ENCODE measurements around the gene FAM217B.

Gene FAM217B

DNA sequence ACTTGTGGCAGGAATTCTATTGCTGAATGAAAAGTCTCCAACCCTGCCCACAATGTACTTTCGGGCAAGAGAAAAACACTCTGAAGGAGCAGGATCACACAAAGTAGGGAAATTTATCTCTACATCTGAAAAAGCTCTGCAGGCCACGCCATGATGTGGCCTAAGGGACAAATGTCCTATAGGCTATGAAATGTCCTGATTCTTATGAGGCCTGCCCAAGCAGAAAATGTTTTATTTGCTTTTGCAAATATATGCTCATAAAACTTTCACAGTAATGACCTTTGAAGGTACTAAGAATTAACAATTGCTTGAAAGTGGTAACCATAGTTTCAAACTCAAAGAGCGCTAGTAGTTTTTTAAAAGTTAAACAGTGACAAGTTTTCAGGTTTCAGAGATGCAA, 37.7 kb upstream of the FAM217B start:
- no peaks in the 10 kb centered on the region for H3K9me3 ChIP-seq (replicated peaks; ENCODE audit: insufficient read depth, low read length)
- no peaks in the 10 kb centered on the region for H3K27me3 ChIP-seq (replicated peaks; ENCODE audit: insufficient read depth, low read length)
- H3K79me2 ChIP-seq (ENCODE audit: low read length): no peaks in the 10 kb centered on the region
- no peaks in the 10 kb centered on the region for H3F3A ChIP-seq (ENCODE audit: insufficient read depth, low read length)
- H3K9me2 ChIP-seq (replicated peaks; ENCODE audit: insufficient read depth, low read length): no peaks in the 10 kb centered on the region
- no peaks in the 10 kb centered on the region for H4K20me1 ChIP-seq (ENCODE audit: insufficient read depth, low read length)
- no peak overlapping the region for H2AFZ ChIP-seq (ENCODE audit: low read length)
- no peak for TF ChIP-seq EZH2phosphoT487 (IDR thresholded peaks at IDR 0.05; ENCODE audit: low read length)
- no peak for TF ChIP-seq EZH2 (optimal IDR thresholded peaks at IDR 0.05; ENCODE audit: low read depth, low read length)
- no peak overlapping the region for H3K4me2 ChIP-seq (ENCODE audit: low read depth, low read length)
- no peak overlapping the region for H3K9ac ChIP-seq (ENCODE audit: low read length)
- H3K4me3 ChIP-seq (ENCODE audit: low read length): no peak overlapping the region
- no peaks in the 10 kb centered on the region for H3K36me3 ChIP-seq (replicated peaks; ENCODE audit: insufficient read depth, low read length)
- H3K27ac ChIP-seq (ENCODE audit: low read length): no peak overlapping the region
- no peaks in the 10 kb centered on the region for H3K4me1 ChIP-seq (ENCODE audit: low read length)
- DNase-seq: no peak

DNA sequence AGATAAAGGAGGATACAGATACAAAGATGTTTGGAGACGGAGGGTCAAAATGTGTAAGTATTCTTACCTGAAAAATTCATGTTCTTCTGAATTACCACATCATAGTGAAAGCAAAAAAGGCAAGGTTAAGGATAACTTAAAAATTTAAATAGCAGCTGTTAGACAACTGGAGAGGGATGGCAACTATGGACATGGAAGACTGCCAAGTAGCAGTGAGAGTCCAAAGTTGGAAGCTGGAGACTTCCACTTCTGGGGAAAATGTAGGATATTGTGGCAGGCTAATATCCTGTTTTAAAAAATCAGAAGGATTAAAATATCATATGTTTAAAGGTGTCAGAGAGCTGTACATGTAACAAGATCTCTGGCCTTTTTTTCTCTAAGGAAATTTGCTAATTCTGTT, 36.6 kb upstream of the FAM217B start:
- Histone ChIP-seq H3F3A (ENCODE audit: insufficient read depth, low read length) (no peaks in the 10 kb centered on the region), H3K79me2 (ENCODE audit: low read length) (no peaks in the 10 kb centered on the region), H3K4me1 (ENCODE audit: low read length) (no peaks in the 10 kb centered on the region), H3K4me3 (ENCODE audit: low read length) (no peak overlapping the region), H3K27me3 (replicated peaks; ENCODE audit: insufficient read depth, low read length) (no peaks in the 10 kb centered on the region), H3K9ac (ENCODE audit: low read length) (no peak overlapping the region), H2AFZ (ENCODE audit: low read length) (no peak overlapping the region), H3K27ac (ENCODE audit: low read length) (no peak overlapping the region), H4K20me1 (ENCODE audit: insufficient read depth, low read length) (no peaks in the 10 kb centered on the region), H3K36me3 (replicated peaks; ENCODE audit: insufficient read depth, low read length) (no peaks in the 10 kb centered on the region), H3K9me3 (replicated peaks; ENCODE audit: insufficient read depth, low read length) (no peaks in the 10 kb centered on the region), H3K4me2 (ENCODE audit: low read depth, low read length) (no peak overlapping the region), H3K9me2 (replicated peaks; ENCODE audit: insufficient read depth, low read length) (no peaks in the 10 kb centered on the region)
- no peak for TF ChIP-seq EZH2phosphoT487 (IDR thresholded peaks at IDR 0.05; ENCODE audit: low read length)
- TF ChIP-seq EZH2 (optimal IDR thresholded peaks at IDR 0.05; ENCODE audit: low read depth, low read length): no peak
- TF ChIP-seq, protein P1, sequence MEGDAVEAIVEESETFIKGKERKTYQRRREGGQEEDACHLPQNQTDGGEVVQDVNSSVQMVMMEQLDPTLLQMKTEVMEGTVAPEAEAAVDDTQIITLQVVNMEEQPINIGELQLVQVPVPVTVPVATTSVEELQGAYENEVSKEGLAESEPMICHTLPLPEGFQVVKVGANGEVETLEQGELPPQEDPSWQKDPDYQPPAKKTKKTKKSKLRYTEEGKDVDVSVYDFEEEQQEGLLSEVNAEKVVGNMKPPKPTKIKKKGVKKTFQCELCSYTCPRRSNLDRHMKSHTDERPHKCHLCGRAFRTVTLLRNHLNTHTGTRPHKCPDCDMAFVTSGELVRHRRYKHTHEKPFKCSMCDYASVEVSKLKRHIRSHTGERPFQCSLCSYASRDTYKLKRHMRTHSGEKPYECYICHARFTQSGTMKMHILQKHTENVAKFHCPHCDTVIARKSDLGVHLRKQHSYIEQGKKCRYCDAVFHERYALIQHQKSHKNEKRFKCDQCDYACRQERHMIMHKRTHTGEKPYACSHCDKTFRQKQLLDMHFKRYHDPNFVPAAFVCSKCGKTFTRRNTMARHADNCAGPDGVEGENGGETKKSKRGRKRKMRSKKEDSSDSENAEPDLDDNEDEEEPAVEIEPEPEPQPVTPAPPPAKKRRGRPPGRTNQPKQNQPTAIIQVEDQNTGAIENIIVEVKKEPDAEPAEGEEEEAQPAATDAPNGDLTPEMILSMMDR (IDR thresholded peaks at IDR 0.05; ENCODE audit: low read length): no peak
- no peak for DNase-seq

DNA sequence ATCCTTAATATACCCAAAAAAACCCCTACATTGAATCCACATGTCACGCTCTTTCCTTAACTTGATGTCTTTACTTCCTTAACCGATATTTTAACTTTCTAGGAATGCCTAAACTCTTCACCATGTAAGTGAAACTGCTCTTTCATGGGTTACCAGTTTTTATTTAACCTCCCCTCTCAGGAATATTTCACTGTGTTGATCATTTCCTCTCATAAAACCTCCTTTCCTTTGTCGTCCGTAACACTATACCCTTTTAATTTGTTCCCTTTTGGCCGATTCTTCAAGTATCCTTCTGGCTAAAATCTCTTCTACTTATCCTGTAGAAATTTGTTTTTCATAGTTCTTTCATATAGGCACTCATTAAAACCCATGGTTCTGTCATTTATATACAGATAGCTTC, 31.3 kb upstream of the FAM217B start:
- H3F3A ChIP-seq (ENCODE audit: insufficient read depth, low read length): no peaks in the 10 kb centered on the region
- H4K20me1 ChIP-seq (ENCODE audit: insufficient read depth, low read length): no peaks in the 10 kb centered on the region
- TF ChIP-seq, protein P1 (IDR thresholded peaks at IDR 0.05; ENCODE audit: low read length): no peak
- TF ChIP-seq EZH2phosphoT487 (IDR thresholded peaks at IDR 0.05; ENCODE audit: low read length) (no peak), EZH2 (optimal IDR thresholded peaks at IDR 0.05; ENCODE audit: low read depth, low read length) (no peak)
- H3K36me3 ChIP-seq (replicated peaks; ENCODE audit: insufficient read depth, low read length): no peaks in the 10 kb centered on the region
- H3K9me2 ChIP-seq (replicated peaks; ENCODE audit: insufficient read depth, low read length): no peaks in the 10 kb centered on the region
- H3K79me2 ChIP-seq (ENCODE audit: low read length): no peaks in the 10 kb centered on the region
- no peaks in the 10 kb centered on the region for H3K4me1 ChIP-seq (ENCODE audit: low read length)
- no peak overlapping the region for H3K9ac ChIP-seq (ENCODE audit: low read length)
- no peaks in the 10 kb centered on the region for H3K9me3 ChIP-seq (replicated peaks; ENCODE audit: insufficient read depth, low read length)
- no peak overlapping the region for H3K4me2 ChIP-seq (ENCODE audit: low read depth, low read length)
- no peak overlapping the region for H3K27ac ChIP-seq (ENCODE audit: low read length)
- H2AFZ ChIP-seq (ENCODE audit: low read length): no peak overlapping the region
- H3K4me3 ChIP-seq (ENCODE audit: low read length): no peak overlapping the region
- H3K27me3 ChIP-seq (replicated peaks; ENCODE audit: insufficient read depth, low read length): no peaks in the 10 kb centered on the region
- DNase-seq: no peak

DNA sequence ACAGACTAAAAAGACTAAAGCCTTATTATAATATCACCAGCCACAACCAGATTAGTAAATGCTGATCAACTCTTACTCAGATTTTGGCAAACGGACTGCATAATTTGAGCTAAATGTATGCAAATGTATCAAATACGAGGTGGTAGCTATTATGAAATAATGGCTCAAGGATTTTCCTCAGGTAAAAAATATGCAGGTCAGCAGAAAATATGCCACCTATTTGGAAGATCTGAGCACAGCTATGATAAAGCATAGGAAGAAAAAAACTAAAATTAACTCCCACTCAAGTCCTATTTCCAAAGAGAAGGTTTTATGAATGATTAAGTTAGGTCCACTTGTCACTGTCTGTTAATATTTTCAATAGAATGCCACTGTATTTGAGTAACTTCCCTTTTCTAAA, 29.1 kb upstream of the FAM217B start:
- H3K27ac ChIP-seq (ENCODE audit: low read length): no peak overlapping the region
- no peak overlapping the region for H2AFZ ChIP-seq (ENCODE audit: low read length)
- no peaks in the 10 kb centered on the region for H4K20me1 ChIP-seq (ENCODE audit: insufficient read depth, low read length)
- H3K27me3 ChIP-seq (replicated peaks; ENCODE audit: insufficient read depth, low read length): no peaks in the 10 kb centered on the region
- H3K9me2 ChIP-seq (replicated peaks; ENCODE audit: insufficient read depth, low read length): no peaks in the 10 kb centered on the region
- H3K9me3 ChIP-seq (replicated peaks; ENCODE audit: insufficient read depth, low read length): no peaks in the 10 kb centered on the region
- H3K4me2 ChIP-seq (ENCODE audit: low read depth, low read length): no peak overlapping the region
- H3K9ac ChIP-seq (ENCODE audit: low read length): no peak overlapping the region
- no peaks in the 10 kb centered on the region for H3F3A ChIP-seq (ENCODE audit: insufficient read depth, low read length)
- no peaks in the 10 kb centered on the region for H3K36me3 ChIP-seq (replicated peaks; ENCODE audit: insufficient read depth, low read length)
- no peak overlapping the region for H3K4me3 ChIP-seq (ENCODE audit: low read length)
- H3K4me1 ChIP-seq (ENCODE audit: low read length): no peaks in the 10 kb centered on the region
- TF ChIP-seq, protein P1 (IDR thresholded peaks at IDR 0.05; ENCODE audit: low read length): no peak
- TF ChIP-seq EZH2phosphoT487 (IDR thresholded peaks at IDR 0.05; ENCODE audit: low read length): no peak
- no peak for TF ChIP-seq EZH2 (optimal IDR thresholded peaks at IDR 0.05; ENCODE audit: low read depth, low read length)
- no peak for DNase-seq
- no peaks in the 10 kb centered on the region for H3K79me2 ChIP-seq (ENCODE audit: low read length)

Data from MM.1S (cell line).